Left forelimb (tissue), 1 donor: Measurements from ENCODE around the gene TDRD7.
"Not testable (repeated sequence)": the region's sequence is repeated elsewhere in the genome, so short reads cannot be mapped to it uniquely, and the experiment has no call there.

Experiments used
- DNase-seq: peaks from one replicate; pipeline ENCODE4 v3.0.0-alpha.2; 2018; ENCODE audit warnings: low spot score

TDRD7 gene

GRCh38 chr9:97475059-97475458, 63.2 kb downstream of the TDRD7 start:
- DNase-seq = no peak

- DNase-seq = no peak
These were observed 66.5 kb downstream of the TDRD7 start for GRCh38 chr9:97478301-97478981.

GRCh38 chr9:97479496-97480159, 67.7 kb downstream of the TDRD7 start:
- no peak for DNase-seq

GRCh38 chr9:97480174-97480573, 68.3 kb downstream of the TDRD7 start:
- DNase-seq = no peak

- DNase-seq = no peak
These were observed 68.9 kb downstream of the TDRD7 start for GRCh38 chr9:97480749-97481148.

- DNase-seq = no peak
These were observed 72.2 kb downstream of the TDRD7 start for GRCh38 chr9:97484134-97484533.

- DNase-seq = no peak
These were observed 75.2 kb downstream of the TDRD7 start for GRCh38 chr9:97487107-97487506.

GRCh38 chr9:97487861-97488260, 76.0 kb downstream of the TDRD7 start:
- DNase-seq = no peak

- no peak for DNase-seq
These were observed 79.5 kb downstream of the TDRD7 start for GRCh38 chr9:97491216-97491999.

- DNase-seq = not testable (repeated sequence)
These were observed 85.9 kb downstream of the TDRD7 start for GRCh38 chr9:97497558-97498375.

- DNase-seq = not testable (repeated sequence)
These were observed 87.0 kb downstream of the TDRD7 start for GRCh38 chr9:97498846-97499245.

- no peak for DNase-seq
These were observed 88.4 kb downstream of the TDRD7 start for GRCh38 chr9:97500263-97500662.

- no peak for DNase-seq
These were observed 88.9 kb downstream of the TDRD7 start for GRCh38 chr9:97500765-97501176.

- no peak for DNase-seq
These were observed 89.5 kb downstream of the TDRD7 start, which contains the start of gene TMOD1 for GRCh38 chr9:97501177-97501971. Gene TMOD1 (plus strand): TSS chr9:97501666. CDS start chr9:97524189, 22,523 bp downstream.

- DNase-seq = no peak
These were observed 90.0 kb downstream of the TDRD7 start for GRCh38 chr9:97501972-97502221.

- DNase-seq = no peak
These were observed 90.5 kb downstream of the TDRD7 start for GRCh38 chr9:97502222-97502983.

GRCh38 chr9:97502984-97503861, 91.3 kb downstream of the TDRD7 start:
- no peak for DNase-seq

- no peak for DNase-seq
These were observed 91.9 kb downstream of the TDRD7 start for GRCh38 chr9:97503862-97504210.

- DNase-seq = no peak
These were observed 92.7 kb downstream of the TDRD7 start for GRCh38 chr9:97504381-97505216.
